GM12872 (cell line): ENCODE results near the gene SS18L1.

ENCODE experiments used
- CTCF ChIP-seq: IDR thresholded peaks from 3 replicates; pipeline ENCODE4 v1.5.1; 2011; ENCODE audit warnings: low read depth, mild to moderate bottlenecking, low read length, moderate library complexity; ENCODE audit not compliant: insufficient read depth

The SS18L1 gene

GRCh38 chr20:62220666-62221568, 77.3 kb downstream of the SS18L1 start:
- TF ChIP-seq CTCF = no peak

- no peak for TF ChIP-seq CTCF
Measured at GRCh38 chr20:62222266-62222850, 78.8 kb downstream of the SS18L1 start.

GRCh38 chr20:62222972-62223371, 79.4 kb downstream of the SS18L1 start:
- no peak for TF ChIP-seq CTCF

- no peak for TF ChIP-seq CTCF
Measured at GRCh38 chr20:62223571-62223970, 80.0 kb downstream of the SS18L1 start.

- TF ChIP-seq CTCF = no peak
Measured at GRCh38 chr20:62224113-62224855, 80.7 kb downstream of the SS18L1 start.

GRCh38 chr20:62225026-62225425, 81.5 kb downstream of the SS18L1 start:
- TF ChIP-seq CTCF = no peak

- no peak for TF ChIP-seq CTCF
Measured at GRCh38 chr20:62225820-62226635, 82.5 kb downstream of the SS18L1 start.
